Head of caudate nucleus (tissue), 42 donors: Measurements from ENCODE around the gene CYFIP1.

ENCODE experiments used
- DNase-seq, 42 donors: peaks; one replicate each; pipeline versions ENCODE4 v3.0.0 to v3.0.0-alpha.2; 2020 to 2021; ENCODE audit warnings: mixed read lengths in 7 of 42
- intact Hi-C: fragments of 100-400 bp; cut with DNase I; formaldehyde crosslinking; loops from one replicate; pipeline ENCODE4 v1.15.0; 2022

Gene CYFIP1

GRCh38 chr15:22855791-22856190 lies 124.4 kb downstream of the CYFIP1 start:
- intact Hi-C loops, result no loop called here
- DNase-seq, result no peak

DNA sequence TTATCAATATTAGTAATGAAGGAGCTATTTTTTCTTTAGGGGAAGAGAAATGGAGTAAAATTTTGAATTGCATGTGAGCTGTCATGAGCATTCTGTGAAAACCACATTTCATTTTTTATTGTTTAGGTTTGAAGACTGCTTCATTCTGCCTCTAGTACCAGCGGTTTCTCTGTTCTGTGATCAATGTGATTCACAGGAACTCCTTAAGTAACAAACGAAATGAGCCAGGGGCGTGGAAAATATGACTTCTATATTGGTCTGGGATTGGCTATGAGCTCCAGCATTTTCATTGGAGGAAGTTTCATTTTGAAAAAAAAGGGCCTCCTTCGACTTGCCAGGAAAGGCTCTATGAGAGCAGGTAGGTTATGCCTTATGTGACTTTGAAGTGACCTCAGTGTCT lies 128.7 kb downstream of the CYFIP1 start:
- no peak for DNase-seq
- intact Hi-C loops, result no loop called here

DNA sequence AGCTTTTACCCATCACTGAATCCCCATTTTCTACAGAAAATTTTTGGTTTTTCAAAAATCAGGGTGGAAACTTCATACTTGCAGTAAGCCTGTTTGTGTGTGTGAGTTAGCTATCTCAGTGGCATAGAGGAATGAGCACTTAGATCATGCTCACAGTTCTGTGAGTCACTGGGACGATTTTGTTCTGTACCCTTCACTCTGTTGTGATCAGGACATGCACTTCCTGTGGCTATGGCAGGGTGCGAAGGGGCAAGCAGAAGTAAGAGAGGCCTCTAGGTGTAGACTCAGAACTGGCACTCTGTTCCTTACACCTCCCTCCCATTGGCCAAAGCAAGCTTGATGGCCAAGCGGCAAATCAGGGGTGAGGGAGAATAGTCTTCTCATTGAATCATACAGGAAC lies 130.1 kb downstream of the CYFIP1 start:
- DNase-seq, result no peak
- intact Hi-C loops, result no loop called here

DNA sequence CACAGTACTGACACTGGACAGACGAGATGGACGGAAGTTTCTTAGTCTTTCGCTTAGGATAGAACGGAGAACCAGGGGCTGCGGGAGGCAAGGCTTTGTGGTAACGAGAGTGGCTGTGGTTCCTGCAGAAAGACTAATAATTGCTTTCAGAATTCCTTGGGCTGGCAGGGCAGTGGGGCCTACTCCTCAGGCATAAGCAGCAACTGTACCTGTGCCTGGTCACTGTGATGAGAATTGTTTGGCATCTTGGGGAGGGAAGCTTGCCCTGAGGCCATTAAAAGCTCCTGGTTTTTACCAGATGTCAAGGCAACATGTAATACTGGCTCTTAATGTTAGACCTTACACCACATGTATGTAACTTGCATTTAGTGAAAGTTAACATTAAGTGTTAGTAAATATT lies 134.1 kb downstream of the CYFIP1 start:
- intact Hi-C loops, result no loop called here
- DNase-seq, result no peak

DNA sequence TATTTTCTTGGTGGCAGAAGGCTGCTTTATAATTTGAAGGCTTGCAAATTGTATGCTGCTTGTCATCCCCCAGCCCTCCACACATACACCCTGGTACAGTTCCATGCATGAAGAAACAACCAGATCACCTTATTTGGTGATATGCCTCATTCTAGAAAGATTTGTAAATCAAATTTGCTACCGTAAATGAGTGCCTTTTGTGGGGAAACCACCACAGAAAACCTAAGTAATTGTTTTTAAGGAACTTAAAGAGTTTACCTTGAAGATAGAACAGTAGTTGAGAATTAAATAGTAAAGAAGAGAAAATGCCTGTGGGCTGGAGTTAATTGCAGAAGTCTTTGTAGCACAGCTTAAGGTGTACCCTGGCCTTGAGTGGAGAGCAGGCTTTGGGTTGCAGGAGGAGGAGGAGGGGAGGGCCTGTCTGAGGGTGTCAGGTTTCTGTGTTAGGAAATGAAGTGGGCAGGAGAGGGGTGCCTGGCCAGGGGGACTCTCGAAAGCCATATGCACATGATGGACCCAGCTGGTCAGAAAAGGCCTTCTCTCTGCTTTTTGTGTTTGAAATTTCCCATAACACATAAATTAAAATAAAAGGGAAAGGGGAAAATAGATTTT lies 134.8 kb downstream of the CYFIP1 start:
- no peak for DNase-seq
- intact Hi-C loops, result no loop called here

- no peak for DNase-seq
- intact Hi-C loops, result no loop called here
Observed at GRCh38 chr15:22844421-22845288, 135.5 kb downstream of the CYFIP1 start.

- DNase-seq, result no peak
- intact Hi-C loops, result loop anchor here (2.0 kb wide), 1 partner anchor 52 kb away; the partner anchor contains the start of gene NIPA1
Observed at GRCh38 chr15:22839046-22839695, 141.0 kb downstream of the CYFIP1 start.

DNA sequence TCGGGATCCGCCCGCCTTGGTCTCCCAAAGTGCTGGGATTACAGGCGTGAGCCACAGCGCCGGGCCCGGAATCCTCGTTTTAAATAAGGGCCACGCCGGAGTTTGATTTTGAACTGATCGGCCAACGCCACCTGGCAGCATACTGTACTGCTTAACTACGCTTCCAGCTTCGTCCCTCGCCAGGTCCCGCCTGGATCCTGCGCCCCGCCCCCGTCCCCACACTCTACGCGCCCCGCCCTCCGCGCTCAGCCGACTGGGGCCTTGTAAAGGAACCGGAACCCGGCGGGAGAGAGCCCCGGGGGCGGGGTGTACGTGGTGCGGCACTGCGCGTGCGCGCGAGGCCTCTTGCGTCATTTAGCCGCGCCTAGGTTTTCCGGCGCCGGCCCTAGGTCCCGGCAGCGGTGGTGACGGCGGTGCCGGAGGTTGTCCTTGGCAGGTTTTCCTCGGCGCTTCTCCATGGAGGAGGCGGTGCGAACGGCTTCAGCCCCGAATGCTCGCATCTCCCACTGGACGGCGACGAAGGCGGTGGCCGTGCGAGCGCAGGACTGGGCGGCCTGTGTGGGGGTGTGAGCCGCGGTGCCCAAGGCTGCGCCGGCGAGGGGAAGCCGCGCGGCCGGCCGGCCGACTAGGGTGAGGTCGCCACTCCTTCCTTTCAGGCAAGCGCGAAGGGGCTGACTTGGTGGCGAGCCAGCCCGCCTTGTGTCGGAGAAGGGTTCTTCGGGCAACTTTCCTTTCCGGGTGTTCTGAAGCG lies 141.7 kb downstream of the CYFIP1 start, which contains the start of gene NIPA2:
NIPA2 (plus strand) TSS at position 375 of the 751 bp plus-strand sequence. CDS start 13,066 bp downstream, outside the sequence.
- peak; percentile 90 to 99 (median 97) for DNase-seq
- intact Hi-C loops, result loop anchor here (2.0 kb wide), 1 partner anchor 52 kb away; the partner anchor contains the start of gene NIPA1

GRCh38 chr15:22831473-22831872 lies 148.7 kb downstream of the CYFIP1 start:
- intact Hi-C loops, result no loop called here
- DNase-seq, result no peak

DNA sequence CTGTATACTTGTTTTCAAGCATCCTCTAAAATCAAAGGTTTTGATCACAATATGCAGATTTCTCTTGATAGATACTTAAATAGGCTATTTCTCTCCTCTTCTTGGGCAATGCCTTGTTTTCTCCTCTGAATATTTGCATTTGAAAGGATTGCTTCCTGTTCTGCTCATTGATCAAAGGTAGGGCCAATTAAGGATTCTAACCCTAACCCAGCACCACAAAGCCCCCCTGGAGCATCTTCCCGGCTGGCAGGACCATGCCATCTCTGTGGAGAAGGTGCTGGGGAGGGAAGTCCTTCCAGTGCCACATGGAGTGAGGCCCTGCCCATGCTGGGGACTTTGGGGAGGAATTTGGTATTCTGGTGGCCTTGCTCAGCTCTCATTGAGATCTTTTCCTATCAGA lies 153.0 kb downstream of the CYFIP1 start:
- intact Hi-C loops, result no loop called here
- no peak for DNase-seq

- no peak for DNase-seq
- intact Hi-C loops, result no loop called here
Observed at GRCh38 chr15:22823495-22824128, 156.6 kb downstream of the CYFIP1 start.

GRCh38 chr15:22819651-22820050 lies 160.5 kb downstream of the CYFIP1 start:
- intact Hi-C loops, result no loop called here

More at GRCh38 chr15:22819651-22820050, 160.5 kb downstream of the CYFIP1 start:
- DNase-seq, result no peak
